ENCODE data around the gene TP53TG5.

The TP53TG5 gene

DNA sequence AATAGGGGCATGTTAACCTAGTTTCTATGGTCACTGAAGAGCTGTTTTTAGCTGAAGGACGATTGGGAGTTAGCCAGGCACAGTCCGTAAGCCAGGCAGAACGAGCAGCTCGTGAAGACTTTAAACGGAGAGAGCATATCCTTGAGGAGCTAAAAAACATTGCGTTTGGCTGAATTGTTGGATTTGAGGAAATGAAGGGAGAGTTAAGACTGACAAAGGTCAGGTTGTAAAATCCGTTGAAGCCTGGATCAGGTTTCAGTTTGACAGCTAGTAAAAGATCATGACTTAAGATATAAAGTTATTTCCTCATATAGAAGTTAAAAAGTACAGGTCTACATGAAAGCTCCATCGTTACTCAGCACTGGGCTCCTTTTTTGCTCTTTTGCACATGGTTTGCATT, 32.8 kb upstream of the TP53TG5 start:
- CTCF ChIA-PET, result interaction anchor here (0.9 to 3.8 kb wide), 5 partner anchors 24 to 47 kb away, joined by 3 to 20 read pairs (median 6); partner anchors contain the start of gene SYS1
- no peak for DNase-seq (ENCODE audit: extremely low spot score)
- POLR2A ChIA-PET, result no interaction called here
- TF ChIP-seq, protein P1, sequence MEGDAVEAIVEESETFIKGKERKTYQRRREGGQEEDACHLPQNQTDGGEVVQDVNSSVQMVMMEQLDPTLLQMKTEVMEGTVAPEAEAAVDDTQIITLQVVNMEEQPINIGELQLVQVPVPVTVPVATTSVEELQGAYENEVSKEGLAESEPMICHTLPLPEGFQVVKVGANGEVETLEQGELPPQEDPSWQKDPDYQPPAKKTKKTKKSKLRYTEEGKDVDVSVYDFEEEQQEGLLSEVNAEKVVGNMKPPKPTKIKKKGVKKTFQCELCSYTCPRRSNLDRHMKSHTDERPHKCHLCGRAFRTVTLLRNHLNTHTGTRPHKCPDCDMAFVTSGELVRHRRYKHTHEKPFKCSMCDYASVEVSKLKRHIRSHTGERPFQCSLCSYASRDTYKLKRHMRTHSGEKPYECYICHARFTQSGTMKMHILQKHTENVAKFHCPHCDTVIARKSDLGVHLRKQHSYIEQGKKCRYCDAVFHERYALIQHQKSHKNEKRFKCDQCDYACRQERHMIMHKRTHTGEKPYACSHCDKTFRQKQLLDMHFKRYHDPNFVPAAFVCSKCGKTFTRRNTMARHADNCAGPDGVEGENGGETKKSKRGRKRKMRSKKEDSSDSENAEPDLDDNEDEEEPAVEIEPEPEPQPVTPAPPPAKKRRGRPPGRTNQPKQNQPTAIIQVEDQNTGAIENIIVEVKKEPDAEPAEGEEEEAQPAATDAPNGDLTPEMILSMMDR (IDR thresholded peaks at IDR 0.05; ENCODE audit: control extremely low read depth, extremely low read depth, low read depth, missing control alignments), result no peak

DNA sequence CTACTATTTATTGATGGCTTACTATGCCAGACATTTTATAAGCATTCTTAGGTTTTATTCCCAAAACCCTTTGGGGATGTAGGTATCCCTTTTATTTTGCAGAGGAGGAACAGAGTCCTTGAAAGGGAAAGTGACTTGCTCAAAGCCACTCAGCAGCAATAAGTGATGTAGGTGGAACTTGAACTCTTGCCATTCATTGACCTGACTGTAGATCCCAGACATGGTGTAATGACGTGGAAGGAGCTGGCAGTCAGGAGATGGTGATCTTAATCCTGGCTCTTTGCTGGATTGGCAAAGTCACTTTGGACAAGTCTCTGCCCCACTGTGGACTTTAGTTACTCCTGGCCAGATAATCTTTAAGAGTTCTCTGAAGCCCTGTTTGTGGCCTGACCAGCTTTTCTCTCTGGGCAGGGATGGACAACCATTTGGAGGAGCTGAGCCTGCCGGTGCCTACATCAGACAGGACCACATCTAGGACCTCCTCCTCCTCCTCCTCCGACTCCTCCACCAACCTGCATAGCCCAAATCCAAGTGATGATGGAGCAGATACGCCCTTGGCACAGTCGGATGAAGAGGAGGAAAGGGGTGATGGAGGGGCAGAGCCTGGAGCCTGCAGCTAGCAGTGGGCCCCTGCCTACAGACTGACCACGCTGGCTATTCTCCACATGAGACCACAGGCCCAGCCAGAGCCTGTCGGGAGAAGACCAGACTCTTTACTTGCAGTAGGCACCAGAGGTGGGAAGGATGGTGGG, 31.6 kb upstream of the TP53TG5 start:
- TF ChIP-seq, protein P1 (IDR thresholded peaks at IDR 0.05; ENCODE audit: control extremely low read depth, extremely low read depth, low read depth, missing control alignments), result no peak
- ChIA-PET CTCF (interaction anchor here (0.7 to 1.6 kb wide), 3 partner anchors 27 to 46 kb away, joined by 3 to 6 read pairs (median 4); partner anchors contain the start of gene SYS1), POLR2A (no interaction called here)
- DNase-seq (ENCODE audit: extremely low spot score), result no peak

DNA sequence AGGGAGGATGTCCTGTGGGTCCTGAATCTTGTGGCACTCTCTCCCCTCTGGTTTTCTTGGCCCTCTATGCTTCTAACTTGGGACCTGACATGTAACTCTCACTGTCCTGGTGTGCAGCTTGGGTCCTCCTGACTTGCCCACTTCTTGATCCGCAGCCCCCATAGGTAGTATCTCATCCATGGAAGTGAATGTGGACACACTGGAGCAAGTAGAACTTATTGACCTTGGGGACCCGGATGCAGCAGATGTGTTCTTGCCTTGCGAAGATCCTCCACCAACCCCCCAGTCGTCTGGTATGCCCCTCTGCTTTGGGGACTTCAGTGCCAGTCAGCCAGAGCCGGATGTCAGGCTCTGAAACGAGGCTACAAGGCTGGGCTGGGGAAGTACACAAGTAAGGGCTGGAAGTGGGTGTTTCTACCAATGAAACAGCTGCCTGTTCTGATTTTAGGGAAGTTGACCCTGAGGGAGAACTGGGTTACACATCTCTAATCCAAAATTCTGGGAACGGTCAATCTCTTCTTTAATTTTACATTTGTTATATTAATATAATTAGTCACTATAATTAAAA, 30.6 kb upstream of the TP53TG5 start:
- POLR2A ChIA-PET, result no interaction called here
- CTCF ChIA-PET, result interaction anchor here (0.6 to 1.8 kb wide), 4 partner anchors 7 to 77 kb away, joined by 3 to 7 read pairs (median 4); partner anchors contain the start of gene PIGT
- TF ChIP-seq, protein P1 (IDR thresholded peaks at IDR 0.05; ENCODE audit: control extremely low read depth, extremely low read depth, low read depth, missing control alignments), result no peak
- no peak for DNase-seq (ENCODE audit: extremely low spot score)

DNA sequence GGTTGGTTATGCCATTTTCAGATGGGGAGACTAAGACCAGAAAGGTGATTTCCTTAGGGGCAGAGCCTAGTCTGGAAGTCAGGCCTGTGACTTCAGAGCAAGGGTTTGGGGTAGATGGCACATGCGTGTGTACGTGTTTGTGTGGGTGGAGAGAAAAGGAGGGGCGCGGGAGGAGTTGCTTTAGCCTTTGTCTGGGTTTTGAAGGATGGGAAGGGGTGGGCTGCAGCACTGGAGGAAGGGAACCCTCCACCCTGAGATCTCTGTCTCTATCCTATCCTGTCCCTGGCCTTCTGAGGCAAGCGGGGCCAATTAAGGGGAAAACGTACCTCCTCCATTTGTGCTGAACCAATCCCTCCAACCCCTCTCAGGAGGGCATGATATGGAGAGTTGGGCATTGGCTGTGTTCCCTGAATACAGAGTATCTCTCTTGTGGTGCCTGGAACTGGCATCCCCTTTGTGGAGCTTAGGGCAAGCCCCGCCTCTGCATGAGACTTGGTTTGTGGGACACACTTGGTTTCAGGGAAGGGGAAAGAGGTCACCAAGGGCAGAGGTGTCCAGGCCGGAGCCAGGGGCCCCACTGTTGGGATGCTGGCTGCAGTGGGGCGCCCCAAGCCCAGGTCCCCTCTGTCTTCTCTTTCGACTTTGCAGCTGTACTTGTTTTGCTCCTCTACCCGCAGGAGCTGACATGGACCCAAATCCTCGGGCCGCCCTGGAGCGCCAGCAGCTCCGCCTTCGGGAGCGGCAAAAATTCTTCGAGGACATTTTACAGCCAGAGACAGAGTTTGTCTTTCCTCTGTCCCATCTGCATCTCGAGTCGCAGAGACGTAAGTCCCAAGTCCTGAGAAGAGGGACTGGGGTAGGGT, 29.9 kb upstream of the TP53TG5 start, which contains the start of gene DBNDD2:
TSS of gene DBNDD2 (plus strand) at position 507 of the 863 bp plus-strand sequence. CDS start at position 686, 179 bp downstream.
- peak; percentile 21 for DNase-seq (ENCODE audit: extremely low spot score)
- ChIA-PET POLR2A (no interaction called here), CTCF (interaction anchor here (0.6 to 4.4 kb wide), 10 partner anchors 8 to 89 kb away, joined by 3 to 33 read pairs (median 3); partner anchors contain the start of genes PIGT and SYS1)
- TF ChIP-seq, protein P1 (IDR thresholded peaks at IDR 0.05; ENCODE audit: control extremely low read depth, extremely low read depth, low read depth, missing control alignments), result no peak

DNA sequence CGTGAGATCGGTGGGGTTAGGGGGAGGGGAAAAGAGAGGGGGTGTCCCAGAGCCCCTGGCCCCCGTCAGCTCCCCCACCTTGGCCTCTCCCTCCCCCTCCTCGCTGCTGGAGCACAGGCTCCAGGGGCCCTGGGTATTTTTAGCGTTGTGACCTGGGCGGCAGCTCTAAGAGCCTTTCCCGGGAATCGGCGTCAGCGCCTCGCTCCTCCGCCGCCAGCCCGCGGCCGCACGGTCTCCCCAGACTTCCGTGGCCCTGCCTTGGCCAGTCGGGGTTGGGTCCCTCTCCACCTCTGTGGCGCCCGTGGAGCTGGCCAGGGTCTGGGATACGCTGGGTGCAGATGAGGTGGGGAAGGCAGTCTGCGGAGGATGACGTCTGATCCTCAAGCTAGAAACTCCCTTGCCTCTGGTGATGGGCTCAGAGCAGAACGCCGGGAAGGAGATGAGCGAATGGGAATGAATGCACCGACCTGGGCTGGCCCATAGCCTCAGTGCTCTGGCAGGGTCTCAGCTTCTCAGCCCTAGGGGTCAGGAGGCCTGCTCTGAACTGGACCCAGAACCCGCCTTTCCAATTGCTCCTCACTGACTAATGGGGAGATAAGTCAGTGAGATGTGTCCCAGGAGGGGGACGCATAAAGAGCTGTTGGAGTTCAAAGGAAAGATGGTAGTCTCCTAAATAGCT, 29.1 kb upstream of the TP53TG5 start:
- TF ChIP-seq, protein P1 (IDR thresholded peaks at IDR 0.05; ENCODE audit: control extremely low read depth, extremely low read depth, low read depth, missing control alignments), result no peak
- DNase-seq (ENCODE audit: extremely low spot score), result no peak
- ChIA-PET POLR2A (no interaction called here), CTCF (interaction anchor here (0.9 to 4.4 kb wide), 9 partner anchors 9 to 88 kb away, joined by 3 to 33 read pairs (median 3); partner anchors contain the start of genes PIGT and SYS1)

All from GM10248 (cell line).